GM12878 (cell line): ENCODE measurements around the gene ADSL. TPM values are rescaled to one million over a fixed set of nuclear protein-coding genes. Genes with fewer than 3 reads are reported as not detected.
A peak's percentile ranks its signal among the peaks of the same experiment; 100 is the strongest.

Experiments used
- CEBPB ChIP-seq, 2 experiments: fragments of 150-350 bp in 1 of 2; IDR thresholded peaks; 2 replicates each; pipeline ENCODE4 v1.6.1; 2012 to 2014; ENCODE audit warnings: low read depth in 2 of 2, low read length in 2 of 2, borderline replicate concordance in 1 of 2, inconsistent platforms in 1 of 2
- MTA2 ChIP-seq: fragments of 450-650 bp; IDR thresholded peaks from 2 replicates; pipeline ENCODE4 v1.6.1; 2016; ENCODE audit warnings: low read depth, mild to moderate bottlenecking, moderate library complexity
- RCOR1 ChIP-seq: conservative IDR thresholded peaks from 2 replicates; pipeline ENCODE4 v1.6.1; 2012; ENCODE audit warnings: low read depth, low read length, improper control_type of control experiment
- SMAD5 ChIP-seq: IDR thresholded peaks from 2 replicates; pipeline ENCODE4 v1.6.1; 2016; ENCODE audit warnings: antibody characterized with exemption, low read depth
- SPI1 ChIP-seq: IDR thresholded peaks from 2 replicates; pipeline ENCODE4 v1.6.1; 2011; ENCODE audit warnings: low read depth, mild to moderate bottlenecking, low read length, moderate library complexity, borderline replicate concordance; ENCODE audit not compliant: insufficient read depth
- SREBF1 ChIP-seq: IDR thresholded peaks from 2 replicates; pipeline ENCODE4 v1.6.1; 2012; ENCODE audit warnings: mild to moderate bottlenecking, low read length
- STAT3 ChIP-seq: IDR thresholded peaks from 2 replicates; pipeline ENCODE4 v1.6.1; 2011; ENCODE audit warnings: low read depth, low read length, improper control_type of control experiment
- polyA plus RNA-seq, 11 experiments: library from polyadenylated mRNA; depleted of rRNA in 4 of 11; unstranded in 6 of 11; stranded (reverse) in 5 of 11; fragments of >200 nt; fragmentation: Nextera tagmentation in 4 of 11; fragmentation: Illumina TruSeq in 1 of 11; extraction: Ambion mirVana in 4 of 11; extraction: Trizol in 1 of 11; gene quantifications; 1 replicate in 1 of 11; 2 replicates in 10 of 11; pipeline versions ENCODE4 v1.2.1 to v1.2.3, GENCODE V29; 2011 to 2016; ENCODE audit warnings: inconsistent platforms in 2 of 11, missing spikeins in 2 of 11, low read depth in 1 of 11
- total RNA-seq, 4 experiments: library from RNA; depleted of rRNA in 3 of 4; stranded (reverse); fragments of >200 nt in 3 of 4; fragmentation: Illumina TruSeq in 1 of 4; extraction: Trizol in 1 of 4; gene quantifications; 2 replicates each; pipeline versions ENCODE4 v1.2.1 to v1.2.3, GENCODE V29; 2013 to 2021
- TF ChIP-seq, protein P1 (sequence below): fragments of 450-650 bp; formaldehyde crosslinking; IDR thresholded peaks from 2 replicates; pipeline ENCODE4 v1.4.0; 2022; ENCODE audit warnings: mild to moderate bottlenecking, moderate library complexity
- TF ChIP-seq, protein P2 (sequence below): fragments of 450-650 bp; IDR thresholded peaks from 2 replicates; pipeline ENCODE4 v1.6.1; 2017; ENCODE audit warnings: mild to moderate bottlenecking, low read depth, inconsistent platforms; ENCODE audit not compliant: poor library complexity, severe bottlenecking
- TF ChIP-seq, protein P3 (sequence below): fragments of 450-650 bp; IDR thresholded peaks from 2 replicates; pipeline ENCODE4 v1.6.1; 2017; ENCODE audit warnings: antibody characterized with exemption, mild to moderate bottlenecking, moderate library complexity
- TF ChIP-seq, protein P4 (sequence below): fragments of 450-650 bp; conservative IDR thresholded peaks from 2 replicates; pipeline ENCODE4 v1.6.1; 2017; ENCODE audit warnings: mild to moderate bottlenecking, moderate library complexity
- TF ChIP-seq, protein P5 (sequence below): fragments of 450-650 bp; IDR thresholded peaks from 2 replicates; pipeline ENCODE4 v1.6.1; 2016; ENCODE audit warnings: mild to moderate bottlenecking, moderate library complexity, borderline replicate concordance

Gene ADSL
- total and polyA plus RNA-seq, 10 of the 15 experiments (the other 5 are each of a cell fraction or from before 2014, with no cell fraction given) = 126 to 313 (median 143) TPM

DNA sequence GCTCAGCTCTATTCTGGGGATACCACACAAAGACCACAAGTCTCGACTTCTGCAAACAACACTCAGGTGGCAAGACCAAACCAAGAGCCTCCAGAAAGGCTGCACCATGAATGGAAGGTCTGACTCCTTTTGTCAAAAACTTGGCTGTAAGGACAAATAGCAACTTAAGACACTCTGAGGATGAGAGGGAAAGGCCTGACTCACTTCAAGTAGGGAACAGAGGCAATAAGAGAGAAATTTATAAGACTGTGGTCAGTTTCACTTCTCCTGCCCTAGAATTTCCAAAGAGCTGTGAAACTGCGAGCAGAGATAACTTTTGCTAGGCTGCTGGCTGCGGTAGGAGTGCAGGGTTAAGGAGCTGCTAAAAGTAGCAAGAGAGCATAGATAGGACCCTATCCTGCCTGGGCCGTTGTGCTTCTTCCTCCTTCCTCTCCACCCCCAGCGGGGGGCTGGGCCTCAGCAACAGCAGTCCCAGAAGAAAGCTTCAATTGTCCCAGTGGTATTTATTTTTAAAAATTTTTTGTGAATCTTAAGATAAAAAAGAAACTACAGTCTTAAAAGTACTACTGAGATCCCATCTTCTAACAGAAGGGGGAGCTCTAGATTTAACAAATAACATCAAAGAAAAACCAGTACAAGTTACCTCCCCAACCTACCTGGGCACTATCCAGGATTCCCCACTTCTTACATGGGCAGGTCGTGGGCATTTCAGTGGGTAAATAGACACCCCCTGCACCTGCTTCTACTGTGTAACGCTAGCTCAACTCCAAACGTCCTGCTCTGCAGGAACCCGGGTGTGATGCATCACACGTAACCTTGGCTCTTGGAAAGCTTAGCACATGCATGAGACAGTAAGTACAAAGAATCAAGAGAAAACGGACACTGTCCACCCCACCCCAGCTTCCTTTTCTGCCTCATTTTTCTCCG lies 90.5 kb downstream of the ADSL start (continued):
- 0 out of 2 replicates have a peak, but pooled peaks have one; percentile 47 for TF ChIP-seq STAT3
- TF ChIP-seq, protein P1, sequence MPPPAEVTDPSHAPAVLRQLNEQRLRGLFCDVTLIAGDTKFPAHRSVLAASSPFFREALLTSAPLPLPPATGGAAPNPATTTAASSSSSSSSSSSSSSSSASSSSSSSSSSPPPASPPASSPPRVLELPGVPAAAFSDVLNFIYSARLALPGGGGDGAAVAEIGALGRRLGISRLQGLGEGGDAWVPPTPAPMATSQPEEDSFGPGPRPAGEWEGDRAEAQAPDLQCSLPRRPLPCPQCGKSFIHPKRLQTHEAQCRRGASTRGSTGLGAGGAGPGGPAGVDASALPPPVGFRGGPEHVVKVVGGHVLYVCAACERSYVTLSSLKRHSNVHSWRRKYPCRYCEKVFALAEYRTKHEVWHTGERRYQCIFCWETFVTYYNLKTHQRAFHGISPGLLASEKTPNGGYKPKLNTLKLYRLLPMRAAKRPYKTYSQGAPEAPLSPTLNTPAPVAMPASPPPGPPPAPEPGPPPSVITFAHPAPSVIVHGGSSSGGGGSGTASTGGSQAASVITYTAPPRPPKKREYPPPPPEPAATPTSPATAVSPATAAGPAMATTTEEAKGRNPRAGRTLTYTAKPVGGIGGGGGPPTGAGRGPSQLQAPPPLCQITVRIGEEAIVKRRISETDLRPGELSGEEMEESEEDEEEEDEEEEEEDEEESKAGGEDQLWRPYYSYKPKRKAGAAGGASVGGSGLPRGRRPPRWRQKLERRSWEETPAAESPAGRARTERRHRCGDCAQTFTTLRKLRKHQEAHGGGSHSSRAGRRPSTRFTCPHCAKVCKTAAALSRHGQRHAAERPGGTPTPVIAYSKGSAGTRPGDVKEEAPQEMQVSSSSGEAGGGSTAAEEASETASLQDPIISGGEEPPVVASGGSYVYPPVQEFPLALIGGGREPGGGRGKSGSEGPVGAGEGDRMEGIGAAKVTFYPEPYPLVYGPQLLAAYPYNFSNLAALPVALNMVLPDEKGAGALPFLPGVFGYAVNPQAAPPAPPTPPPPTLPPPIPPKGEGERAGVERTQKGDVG (CRISPR knock-in tag) = no peak
- TF ChIP-seq SPI1 = peak; percentile 92
- TF ChIP-seq, protein P2, sequence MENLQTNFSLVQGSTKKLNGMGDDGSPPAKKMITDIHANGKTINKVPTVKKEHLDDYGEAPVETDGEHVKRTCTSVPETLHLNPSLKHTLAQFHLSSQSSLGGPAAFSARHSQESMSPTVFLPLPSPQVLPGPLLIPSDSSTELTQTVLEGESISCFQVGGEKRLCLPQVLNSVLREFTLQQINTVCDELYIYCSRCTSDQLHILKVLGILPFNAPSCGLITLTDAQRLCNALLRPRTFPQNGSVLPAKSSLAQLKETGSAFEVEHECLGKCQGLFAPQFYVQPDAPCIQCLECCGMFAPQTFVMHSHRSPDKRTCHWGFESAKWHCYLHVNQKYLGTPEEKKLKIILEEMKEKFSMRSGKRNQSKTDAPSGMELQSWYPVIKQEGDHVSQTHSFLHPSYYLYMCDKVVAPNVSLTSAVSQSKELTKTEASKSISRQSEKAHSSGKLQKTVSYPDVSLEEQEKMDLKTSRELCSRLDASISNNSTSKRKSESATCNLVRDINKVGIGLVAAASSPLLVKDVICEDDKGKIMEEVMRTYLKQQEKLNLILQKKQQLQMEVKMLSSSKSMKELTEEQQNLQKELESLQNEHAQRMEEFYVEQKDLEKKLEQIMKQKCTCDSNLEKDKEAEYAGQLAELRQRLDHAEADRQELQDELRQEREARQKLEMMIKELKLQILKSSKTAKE = peak; percentile 56
- 0 out of 4 replicates have a peak, but pooled peaks of 1 of the 2 experiments have one; percentile 16 for TF ChIP-seq CEBPB (IDR thresholded peaks at IDR 0.05; ENCODE audit: borderline replicate concordance in 1 of 2, low read depth in 2 of 2, low read length in 2 of 2)
- TF ChIP-seq MTA2 = peak; percentile 68; the same call in 1 of the 2 replicates
- no peak for TF ChIP-seq RCOR1
- no peak for TF ChIP-seq SREBF1
- TF ChIP-seq, protein P3, sequence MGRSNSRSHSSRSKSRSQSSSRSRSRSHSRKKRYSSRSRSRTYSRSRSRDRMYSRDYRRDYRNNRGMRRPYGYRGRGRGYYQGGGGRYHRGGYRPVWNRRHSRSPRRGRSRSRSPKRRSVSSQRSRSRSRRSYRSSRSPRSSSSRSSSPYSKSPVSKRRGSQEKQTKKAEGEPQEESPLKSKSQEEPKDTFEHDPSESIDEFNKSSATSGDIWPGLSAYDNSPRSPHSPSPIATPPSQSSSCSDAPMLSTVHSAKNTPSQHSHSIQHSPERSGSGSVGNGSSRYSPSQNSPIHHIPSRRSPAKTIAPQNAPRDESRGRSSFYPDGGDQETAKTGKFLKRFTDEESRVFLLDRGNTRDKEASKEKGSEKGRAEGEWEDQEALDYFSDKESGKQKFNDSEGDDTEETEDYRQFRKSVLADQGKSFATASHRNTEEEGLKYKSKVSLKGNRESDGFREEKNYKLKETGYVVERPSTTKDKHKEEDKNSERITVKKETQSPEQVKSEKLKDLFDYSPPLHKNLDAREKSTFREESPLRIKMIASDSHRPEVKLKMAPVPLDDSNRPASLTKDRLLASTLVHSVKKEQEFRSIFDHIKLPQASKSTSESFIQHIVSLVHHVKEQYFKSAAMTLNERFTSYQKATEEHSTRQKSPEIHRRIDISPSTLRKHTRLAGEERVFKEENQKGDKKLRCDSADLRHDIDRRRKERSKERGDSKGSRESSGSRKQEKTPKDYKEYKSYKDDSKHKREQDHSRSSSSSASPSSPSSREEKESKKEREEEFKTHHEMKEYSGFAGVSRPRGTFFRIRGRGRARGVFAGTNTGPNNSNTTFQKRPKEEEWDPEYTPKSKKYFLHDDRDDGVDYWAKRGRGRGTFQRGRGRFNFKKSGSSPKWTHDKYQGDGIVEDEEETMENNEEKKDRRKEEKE = no peak
- TF ChIP-seq SMAD5 = no peak
- TF ChIP-seq, protein P4, sequence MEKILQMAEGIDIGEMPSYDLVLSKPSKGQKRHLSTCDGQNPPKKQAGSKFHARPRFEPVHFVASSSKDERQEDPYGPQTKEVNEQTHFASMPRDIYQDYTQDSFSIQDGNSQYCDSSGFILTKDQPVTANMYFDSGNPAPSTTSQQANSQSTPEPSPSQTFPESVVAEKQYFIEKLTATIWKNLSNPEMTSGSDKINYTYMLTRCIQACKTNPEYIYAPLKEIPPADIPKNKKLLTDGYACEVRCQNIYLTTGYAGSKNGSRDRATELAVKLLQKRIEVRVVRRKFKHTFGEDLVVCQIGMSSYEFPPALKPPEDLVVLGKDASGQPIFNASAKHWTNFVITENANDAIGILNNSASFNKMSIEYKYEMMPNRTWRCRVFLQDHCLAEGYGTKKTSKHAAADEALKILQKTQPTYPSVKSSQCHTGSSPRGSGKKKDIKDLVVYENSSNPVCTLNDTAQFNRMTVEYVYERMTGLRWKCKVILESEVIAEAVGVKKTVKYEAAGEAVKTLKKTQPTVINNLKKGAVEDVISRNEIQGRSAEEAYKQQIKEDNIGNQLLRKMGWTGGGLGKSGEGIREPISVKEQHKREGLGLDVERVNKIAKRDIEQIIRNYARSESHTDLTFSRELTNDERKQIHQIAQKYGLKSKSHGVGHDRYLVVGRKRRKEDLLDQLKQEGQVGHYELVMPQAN = 0 out of 2 replicates have a peak, but pooled peaks have one; percentile 34
- TF ChIP-seq, protein P5, sequence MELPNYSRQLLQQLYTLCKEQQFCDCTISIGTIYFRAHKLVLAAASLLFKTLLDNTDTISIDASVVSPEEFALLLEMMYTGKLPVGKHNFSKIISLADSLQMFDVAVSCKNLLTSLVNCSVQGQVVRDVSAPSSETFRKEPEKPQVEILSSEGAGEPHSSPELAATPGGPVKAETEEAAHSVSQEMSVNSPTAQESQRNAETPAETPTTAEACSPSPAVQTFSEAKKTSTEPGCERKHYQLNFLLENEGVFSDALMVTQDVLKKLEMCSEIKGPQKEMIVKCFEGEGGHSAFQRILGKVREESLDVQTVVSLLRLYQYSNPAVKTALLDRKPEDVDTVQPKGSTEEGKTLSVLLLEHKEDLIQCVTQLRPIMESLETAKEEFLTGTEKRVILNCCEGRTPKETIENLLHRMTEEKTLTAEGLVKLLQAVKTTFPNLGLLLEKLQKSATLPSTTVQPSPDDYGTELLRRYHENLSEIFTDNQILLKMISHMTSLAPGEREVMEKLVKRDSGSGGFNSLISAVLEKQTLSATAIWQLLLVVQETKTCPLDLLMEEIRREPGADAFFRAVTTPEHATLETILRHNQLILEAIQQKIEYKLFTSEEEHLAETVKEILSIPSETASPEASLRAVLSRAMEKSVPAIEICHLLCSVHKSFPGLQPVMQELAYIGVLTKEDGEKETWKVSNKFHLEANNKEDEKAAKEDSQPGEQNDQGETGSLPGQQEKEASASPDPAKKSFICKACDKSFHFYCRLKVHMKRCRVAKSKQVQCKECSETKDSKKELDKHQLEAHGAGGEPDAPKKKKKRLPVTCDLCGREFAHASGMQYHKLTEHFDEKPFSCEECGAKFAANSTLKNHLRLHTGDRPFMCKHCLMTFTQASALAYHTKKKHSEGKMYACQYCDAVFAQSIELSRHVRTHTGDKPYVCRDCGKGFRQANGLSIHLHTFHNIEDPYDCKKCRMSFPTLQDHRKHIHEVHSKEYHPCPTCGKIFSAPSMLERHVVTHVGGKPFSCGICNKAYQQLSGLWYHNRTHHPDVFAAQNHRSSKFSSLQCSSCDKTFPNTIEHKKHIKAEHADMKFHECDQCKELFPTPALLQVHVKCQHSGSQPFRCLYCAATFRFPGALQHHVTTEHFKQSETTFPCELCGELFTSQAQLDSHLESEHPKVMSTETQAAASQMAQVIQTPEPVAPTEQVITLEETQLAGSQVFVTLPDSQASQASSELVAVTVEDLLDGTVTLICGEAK = no peak
